ENCODE data around the gene SMIM14.

- TF ChIP-seq CTCF (IDR thresholded peaks at IDR 0.05; ENCODE audit: poor library complexity) (no peak), EZH2phosphoT487 (IDR thresholded peaks at IDR 0.05; ENCODE audit: low read depth, severe bottlenecking, unreplicated experiment) (no peak), EZH2 (IDR thresholded peaks at IDR 0.05; ENCODE audit: borderline replicate concordance) (no peak)
These were observed 21.4 kb upstream of the SMIM14 start for GRCh38 chr4:39660045-39660444.

Data from hepatocyte (in vitro differentiated cells).